Stimulated activated CD8-positive, alpha-beta memory T cell treated with anti-CD3 and anti-CD28 coated beads, Interleukin-2, amount 100 ng/mL, for 1 hour (primary cell): ENCODE data around the gene LRRC8D.

Source experiments
- DNase-seq, 2 donors: peaks; one replicate each; pipeline ENCODE4 v3.0.0-alpha.2; 2020; ENCODE audit warnings: low read depth in 2 of 2

The LRRC8D gene

GRCh38 chr1:89807503-89807902 is 13.3 kb upstream of the LRRC8D start:
- no peak for DNase-seq

DNA sequence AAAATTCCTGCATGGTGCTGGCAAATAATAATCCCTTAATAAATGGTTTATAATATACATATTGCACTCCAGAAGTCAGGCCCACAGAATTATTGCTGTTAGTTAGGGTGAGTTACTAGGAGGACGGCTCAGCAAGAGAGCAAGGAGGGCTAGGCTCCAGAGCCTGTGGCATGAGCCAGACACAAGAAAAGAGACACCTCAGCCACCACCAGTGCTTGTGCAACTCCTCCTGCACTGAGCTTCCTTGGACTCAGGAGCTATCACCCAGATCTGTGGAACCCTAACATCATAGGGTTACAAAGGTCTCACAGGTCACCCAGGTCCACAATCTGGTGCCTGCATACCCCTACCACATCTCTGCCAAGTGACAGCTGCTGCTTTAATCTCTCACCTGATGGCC is 12.8 kb upstream of the LRRC8D start:
- DNase-seq, result no peak

- no peak for DNase-seq
Observed at GRCh38 chr1:89808441-89809117, 12.3 kb upstream of the LRRC8D start.

DNA sequence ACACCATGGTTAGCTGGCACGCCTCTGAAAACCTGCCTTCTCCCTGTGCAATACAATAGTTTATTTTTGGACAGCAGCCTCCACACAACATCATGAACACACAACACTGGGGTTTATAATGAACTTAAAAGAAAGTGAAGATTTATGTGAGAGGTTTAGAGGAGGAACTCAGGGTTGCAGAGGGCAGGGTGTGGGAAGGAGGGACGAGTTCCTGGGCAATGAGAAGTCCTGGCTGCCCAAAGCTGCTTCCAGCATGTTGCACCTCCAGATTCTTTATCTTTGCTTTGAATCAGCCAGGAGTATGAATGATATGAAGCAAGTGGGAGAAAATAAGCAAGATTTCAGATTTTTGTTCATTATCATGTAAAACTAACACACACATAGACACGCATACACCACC is 11.3 kb upstream of the LRRC8D start:
- no peak for DNase-seq

DNA sequence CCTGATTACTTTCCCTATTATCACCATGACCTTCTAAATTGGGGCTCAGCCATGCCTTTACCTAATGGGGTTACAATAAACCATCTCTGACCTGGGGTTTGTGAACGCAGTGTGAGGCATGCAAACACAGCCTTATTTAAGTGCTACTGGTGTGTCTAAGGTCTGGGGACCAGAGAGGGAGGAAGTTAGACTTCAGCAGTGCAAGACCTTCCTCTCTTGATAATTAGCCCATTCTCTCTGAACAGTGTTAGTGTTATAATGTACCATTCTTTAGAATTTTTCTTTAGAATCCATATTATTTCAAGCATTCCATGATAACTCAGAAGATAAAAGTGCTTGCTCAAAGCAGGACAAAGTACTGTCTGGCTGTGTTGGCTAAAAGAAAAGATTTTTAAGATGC is 10.5 kb upstream of the LRRC8D start:
- DNase-seq, result no peak

DNA sequence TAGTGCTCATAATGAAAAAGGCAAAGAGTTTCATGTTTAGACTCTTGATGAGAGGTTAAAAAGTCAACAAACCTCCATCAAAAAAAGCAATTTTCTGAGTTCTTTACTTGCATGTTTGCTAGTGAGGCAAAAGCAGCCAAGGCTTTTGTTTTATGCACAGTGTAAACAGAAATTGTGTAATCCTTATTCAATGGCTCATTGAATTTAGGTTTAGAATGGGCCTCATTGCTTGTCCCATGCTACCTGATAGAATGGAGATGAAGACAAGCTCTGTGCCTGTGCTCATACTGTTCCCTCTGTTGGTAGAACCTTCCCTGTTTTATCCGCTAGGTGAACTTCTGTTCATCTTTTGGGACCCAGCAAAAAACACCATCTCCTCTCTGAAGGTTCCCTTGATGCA is 10.0 kb upstream of the LRRC8D start:
- no peak for DNase-seq

GRCh38 chr1:89812992-89813391 is 7.8 kb upstream of the LRRC8D start:
- DNase-seq, result no peak

- no peak for DNase-seq
Observed at GRCh38 chr1:89815040-89815439, 5.8 kb upstream of the LRRC8D start.

- no peak for DNase-seq
Observed at GRCh38 chr1:89815611-89816010, 5.2 kb upstream of the LRRC8D start.

DNA sequence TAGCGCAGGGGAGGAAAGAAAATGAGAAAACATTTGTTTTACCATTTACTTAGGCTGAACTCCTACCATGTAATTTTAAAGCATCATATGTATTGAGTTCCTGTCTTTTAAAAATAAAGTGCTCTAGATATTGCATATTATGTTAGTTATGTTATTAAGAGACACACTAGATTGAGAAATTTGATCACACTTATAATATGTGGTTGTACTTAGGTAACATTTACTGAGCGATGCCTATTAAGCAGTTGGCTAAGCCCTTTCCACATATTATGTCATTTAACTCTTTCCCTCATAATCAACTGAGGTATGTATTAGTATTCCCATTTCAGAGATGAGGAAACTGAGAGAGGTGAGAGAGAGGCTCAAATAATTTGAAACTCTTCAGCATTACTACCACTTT is 4.5 kb upstream of the LRRC8D start:
- no peak for DNase-seq

- DNase-seq, result peak; percentile 25 to 28
Observed at GRCh38 chr1:89821322-89822108, 683 bp downstream of the LRRC8D start.

GRCh38 chr1:89822109-89822962 is 1.5 kb downstream of the LRRC8D start:
- no peak for DNase-seq

DNA sequence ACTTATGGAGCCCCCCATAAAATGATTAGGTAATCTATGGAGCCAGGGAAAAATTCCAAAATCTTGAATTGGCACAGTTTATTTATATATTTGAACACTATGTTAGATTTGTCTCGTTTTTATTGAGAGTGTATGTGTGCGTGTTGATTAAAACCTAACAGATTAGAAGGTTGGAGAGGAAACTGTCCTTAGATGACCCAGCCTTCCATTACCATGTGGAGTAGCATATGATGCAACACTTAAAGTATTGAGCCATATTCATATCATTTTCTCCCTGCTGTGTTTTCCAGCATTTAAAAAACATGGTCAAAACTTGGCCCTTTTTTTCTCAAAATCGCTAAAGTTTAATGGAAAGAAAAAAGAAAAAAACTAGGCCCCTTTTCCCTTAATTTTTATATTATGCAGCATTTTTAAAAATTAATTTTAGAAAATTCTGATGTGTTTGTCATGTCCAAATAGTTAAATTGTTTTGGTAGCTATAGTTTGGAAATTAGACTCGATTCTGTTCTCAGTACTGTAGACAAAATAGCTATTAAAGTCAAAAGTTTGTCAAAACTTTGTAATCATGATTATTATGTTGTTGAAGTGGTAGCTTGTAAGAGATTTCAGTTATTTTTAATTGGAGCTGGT is 2.3 kb downstream of the LRRC8D start:
- no peak for DNase-seq

DNA sequence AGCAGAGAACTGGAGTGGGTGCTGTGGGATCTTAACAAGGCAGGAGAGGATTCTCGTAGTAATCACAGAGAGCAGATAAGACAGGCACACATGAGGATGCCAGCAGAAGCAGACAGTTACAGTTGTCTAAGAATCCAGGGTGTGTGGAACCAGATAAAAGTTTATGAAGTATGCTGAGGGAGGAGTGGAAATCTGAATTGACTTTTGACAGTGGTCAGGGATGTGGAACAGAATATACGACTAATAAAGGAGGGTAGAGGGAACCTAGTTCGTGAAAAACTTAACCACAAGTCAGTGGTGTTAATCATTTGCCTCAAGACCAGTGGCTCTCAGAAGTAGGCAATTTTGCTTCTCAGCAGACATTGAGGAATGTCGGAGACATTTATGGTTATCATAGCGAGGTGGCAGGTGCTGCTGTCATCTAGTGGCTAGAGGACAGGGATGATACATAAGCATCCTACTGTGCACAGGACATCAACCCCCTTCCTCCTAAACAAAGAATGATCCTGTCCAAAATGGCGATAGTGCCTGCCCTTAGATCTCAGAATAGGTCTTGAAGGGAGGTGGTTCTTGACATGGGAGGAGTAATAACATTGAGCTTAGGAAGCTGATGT is 3.0 kb downstream of the LRRC8D start:
- DNase-seq, result no peak

GRCh38 chr1:89826594-89826993 is 5.8 kb downstream of the LRRC8D start:
- DNase-seq, result no peak

DNA sequence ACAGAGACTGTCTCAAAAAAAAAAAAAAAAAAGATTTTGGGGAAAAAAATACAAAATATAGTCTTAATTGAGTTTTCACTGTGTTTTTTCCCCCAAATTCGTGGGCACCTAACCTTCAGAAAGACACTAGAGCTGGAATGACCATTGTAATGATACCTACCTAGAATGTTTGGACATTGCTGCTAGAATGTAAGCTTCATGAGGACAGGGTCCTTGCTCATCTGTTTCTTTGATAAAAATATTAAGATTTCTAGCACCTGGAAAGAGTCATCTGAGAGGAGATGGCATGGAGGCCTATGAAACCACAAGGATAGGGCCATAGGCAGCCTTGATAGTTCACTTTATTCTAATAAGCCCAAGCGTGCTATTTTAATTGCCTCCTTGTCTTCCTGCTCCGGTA is 6.5 kb downstream of the LRRC8D start:
- DNase-seq, result no peak

DNA sequence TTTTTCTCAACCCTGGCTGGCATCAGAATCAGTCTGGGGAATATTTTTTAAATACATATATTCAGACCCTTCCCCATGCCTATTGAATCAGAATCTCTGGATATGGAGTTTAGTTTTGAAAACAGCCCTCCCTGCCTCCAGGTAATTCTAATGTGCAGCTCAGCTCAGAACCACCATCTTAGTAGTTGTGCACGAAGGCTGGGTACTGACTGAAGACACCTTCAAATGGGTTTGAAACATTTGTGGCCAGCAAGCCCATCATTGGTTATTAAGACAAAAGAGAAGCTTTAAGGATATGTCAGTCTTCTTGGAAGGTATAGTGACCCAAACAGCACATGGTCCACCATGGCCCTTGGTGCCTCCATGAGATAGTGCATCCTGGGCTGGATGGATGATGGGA is 7.1 kb downstream of the LRRC8D start:
- no peak for DNase-seq

DNA sequence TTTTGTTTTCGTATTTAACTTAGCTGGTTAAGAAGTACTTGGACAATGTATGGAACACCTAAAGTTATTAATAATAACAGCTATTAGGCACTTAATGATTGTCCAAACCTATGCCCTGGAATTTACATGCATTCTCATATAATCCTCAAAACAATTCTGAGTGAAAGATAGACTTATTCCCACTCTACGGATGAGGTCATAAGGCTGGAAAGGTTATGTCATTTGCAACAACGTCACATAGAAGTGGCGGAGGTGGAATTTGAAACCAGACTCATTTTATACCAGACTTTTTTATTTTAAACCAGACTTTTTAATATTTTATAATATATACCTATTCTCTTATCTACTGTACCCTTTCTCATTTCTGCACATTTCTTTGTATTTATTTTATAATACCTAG is 8.4 kb downstream of the LRRC8D start:
- DNase-seq, result no peak

DNA sequence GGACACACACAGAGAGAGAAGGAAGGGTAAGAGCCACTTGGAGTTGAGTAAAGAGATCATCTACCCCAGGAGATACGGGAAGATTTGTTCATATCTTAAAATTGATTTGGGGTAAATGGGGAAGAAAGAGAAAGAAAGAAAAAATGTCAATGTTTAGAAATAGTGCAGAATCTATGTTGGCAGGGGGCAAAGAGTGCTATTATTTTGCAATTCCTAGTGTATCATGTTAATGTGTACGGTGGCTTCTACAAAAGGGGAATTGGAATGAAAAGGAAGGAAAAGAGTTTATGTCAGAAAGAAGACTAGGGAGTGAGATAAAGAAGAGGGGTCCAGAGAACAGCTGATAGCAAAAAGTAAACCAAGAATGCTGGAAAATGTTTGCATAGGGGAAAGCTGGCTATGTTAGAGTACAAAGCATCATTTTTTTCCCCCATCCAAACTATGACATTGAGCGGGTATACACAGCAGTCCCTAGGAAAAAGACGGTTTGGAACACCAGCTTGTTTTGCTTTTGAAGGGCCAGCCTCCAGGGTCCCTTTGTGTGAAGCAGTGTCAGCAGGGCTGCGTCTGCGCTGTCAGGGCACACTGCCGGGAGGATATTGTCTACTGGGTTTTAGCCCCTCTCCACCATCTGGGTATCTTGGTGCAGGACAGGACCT is 10.8 kb downstream of the LRRC8D start:
- no peak for DNase-seq

GRCh38 chr1:89832496-89833127 is 11.8 kb downstream of the LRRC8D start:
- no peak for DNase-seq
